Measurements from ENCODE around the gene PPP6R1.

Gene PPP6R1, protein sequence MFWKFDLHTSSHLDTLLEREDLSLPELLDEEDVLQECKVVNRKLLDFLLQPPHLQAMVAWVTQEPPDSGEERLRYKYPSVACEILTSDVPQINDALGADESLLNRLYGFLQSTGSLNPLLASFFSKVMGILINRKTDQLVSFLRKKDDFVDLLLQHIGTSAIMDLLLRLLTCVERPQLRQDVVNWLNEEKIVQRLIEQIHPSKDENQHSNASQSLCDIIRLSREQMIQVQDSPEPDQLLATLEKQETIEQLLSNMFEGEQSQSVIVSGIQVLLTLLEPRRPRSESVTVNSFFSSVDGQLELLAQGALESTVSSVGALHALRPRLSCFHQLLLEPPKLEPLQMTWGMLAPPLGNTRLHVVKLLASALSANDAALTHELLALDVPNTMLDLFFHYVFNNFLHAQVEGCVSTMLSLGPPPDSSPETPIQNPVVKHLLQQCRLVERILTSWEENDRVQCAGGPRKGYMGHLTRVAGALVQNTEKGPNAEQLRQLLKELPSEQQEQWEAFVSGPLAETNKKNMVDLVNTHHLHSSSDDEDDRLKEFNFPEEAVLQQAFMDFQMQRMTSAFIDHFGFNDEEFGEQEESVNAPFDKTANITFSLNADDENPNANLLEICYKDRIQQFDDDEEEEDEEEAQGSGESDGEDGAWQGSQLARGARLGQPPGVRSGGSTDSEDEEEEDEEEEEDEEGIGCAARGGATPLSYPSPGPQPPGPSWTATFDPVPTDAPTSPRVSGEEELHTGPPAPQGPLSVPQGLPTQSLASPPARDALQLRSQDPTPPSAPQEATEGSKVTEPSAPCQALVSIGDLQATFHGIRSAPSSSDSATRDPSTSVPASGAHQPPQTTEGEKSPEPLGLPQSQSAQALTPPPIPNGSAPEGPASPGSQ

GRCh38 chr19:55258828-55259539, at the start of gene PPP6R1:
TSS of gene PPP6R1 (minus strand) at chr19:55259017. CDS start at chr19:55247103, 11,914 bp downstream.
- peak; percentile 83 for DNase-seq (ENCODE audit: low read depth, low spot score)

DNA sequence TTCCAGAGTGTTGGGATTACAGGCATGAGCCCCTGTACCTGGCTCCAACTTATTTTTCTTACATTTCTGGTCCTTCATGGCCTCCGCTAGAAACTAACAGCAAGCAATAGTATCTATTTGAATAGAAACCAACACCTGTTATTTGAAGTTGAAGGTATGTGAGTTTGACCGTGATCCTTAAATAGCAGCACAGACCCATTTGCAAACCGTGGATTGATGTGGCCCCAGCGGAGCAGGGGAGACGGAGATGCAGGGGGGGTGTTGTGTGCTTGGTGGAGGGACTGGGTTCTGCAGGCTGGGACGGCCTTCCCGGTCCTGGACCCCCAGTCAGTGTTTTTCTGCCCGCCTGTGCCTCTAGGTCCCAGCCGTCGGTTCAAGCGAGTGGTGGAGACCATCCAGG, 49.5 kb upstream of the PPP6R1 start:
- DNase-seq (ENCODE audit: low read depth, low spot score), result no peak

DNA sequence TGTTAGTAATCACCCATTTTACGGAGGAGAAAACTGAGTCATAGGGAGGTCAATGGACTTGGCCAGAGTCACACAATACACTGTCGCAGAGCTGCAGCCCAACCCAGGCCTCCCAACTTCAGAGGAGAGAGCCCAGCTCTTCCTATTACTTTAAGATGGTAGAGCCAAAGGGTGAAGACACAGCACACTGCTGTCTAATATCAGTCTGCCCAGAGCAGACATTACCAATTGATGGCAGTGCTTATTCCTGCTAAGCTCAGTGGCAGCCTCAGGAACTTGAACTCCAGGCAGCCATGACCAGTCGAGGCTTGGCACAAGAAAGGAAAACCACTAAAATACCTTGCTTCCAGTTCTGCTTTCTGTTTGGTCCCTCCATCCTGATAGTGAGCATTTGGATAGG, 47.9 kb upstream of the PPP6R1 start:
- DNase-seq (ENCODE audit: low read depth, low spot score), result no peak

GRCh38 chr19:55305983-55306562, 47.3 kb upstream of the PPP6R1 start:
- DNase-seq (ENCODE audit: low read depth, low spot score), result no peak

GRCh38 chr19:55305491-55305890, 46.7 kb upstream of the PPP6R1 start:
- no peak for DNase-seq (ENCODE audit: low read depth, low spot score)

- no peak for DNase-seq (ENCODE audit: low read depth, low spot score)
These were observed 46.2 kb upstream of the PPP6R1 start for GRCh38 chr19:55304980-55305379.

DNA sequence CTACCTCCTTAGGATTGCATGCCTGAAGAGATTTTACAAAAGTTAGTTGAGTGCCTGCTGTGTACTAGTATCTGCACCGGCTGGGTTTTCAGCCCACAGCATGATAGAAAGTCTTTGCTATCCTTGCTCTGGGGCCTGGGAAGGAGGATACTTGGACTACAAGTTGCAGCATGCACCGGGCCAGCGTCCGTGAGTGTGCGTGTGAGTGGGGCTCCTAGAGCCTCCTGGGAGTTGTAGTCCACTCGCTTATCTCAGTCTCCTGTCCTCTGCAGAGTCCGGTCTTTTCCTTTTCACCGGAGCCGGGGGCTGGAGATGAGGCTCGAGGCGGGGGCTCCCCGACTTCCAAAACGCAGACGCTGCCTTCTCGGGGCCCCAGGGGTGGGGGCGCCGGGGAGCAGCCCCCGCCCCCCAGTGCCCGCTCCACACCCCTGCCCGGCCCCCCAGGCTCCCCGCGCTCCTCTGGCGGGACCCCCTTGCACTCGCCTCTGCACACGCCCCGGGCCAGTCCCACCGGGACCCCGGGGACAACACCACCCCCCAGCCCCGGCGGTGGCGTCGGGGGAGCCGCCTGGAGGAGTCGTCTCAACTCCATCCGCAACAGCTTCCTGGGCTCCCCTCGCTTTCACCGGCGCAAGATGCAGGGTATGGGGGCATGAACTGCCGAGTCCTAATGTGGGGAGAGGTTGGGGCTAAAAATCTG, 45.6 kb upstream of the PPP6R1 start:
- DNase-seq (ENCODE audit: low read depth, low spot score), result no peak

GRCh38 chr19:55303477-55303876, 44.7 kb upstream of the PPP6R1 start:
- no peak for DNase-seq (ENCODE audit: low read depth, low spot score)

GRCh38 chr19:55302318-55302703, 43.5 kb upstream of the PPP6R1 start:
- DNase-seq (ENCODE audit: low read depth, low spot score), result no peak

DNA sequence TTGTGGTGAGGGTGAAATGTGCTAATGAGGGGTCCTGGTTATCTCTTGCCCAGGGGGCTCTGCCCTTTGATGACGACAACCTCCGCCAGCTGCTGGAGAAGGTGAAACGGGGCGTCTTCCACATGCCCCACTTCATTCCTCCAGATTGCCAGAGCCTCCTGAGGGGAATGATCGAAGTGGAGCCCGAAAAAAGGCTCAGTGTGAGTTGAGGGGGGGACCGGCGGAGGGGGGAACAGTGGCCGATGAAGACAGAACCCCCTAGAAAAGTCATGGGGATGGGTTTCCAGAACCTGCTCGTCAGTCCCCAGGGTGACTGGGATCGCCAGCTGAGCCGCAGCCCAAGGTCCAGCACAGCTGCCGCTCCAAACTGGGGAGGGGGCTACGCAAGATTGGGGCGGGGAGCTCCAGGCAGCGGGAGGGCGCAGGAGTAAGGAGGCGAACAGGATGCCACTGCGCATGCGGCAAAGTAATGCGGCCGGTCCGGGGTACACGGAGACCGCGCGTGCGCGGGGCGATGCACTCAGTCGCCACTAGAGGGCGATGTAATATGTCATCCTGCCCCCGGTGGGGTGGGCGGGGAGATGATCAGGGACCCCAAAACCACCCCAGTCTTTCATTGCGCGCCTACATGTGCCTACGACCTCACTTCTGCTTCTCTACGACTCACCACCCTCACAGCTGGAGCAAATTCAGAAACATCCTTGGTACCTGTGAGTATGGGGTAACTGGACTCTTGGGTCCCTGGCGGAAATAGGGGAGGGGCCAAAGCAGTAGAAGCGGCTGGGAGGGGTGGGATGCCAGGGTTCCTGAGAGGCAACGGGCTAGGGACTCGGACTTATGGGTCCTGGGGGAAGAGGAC, 42.9 kb upstream of the PPP6R1 start:
- DNase-seq (ENCODE audit: low read depth, low spot score), result peak; percentile 86

- DNase-seq (ENCODE audit: low read depth, low spot score), result no peak
These were observed 42.2 kb upstream of the PPP6R1 start for GRCh38 chr19:55300886-55301458.

DNA sequence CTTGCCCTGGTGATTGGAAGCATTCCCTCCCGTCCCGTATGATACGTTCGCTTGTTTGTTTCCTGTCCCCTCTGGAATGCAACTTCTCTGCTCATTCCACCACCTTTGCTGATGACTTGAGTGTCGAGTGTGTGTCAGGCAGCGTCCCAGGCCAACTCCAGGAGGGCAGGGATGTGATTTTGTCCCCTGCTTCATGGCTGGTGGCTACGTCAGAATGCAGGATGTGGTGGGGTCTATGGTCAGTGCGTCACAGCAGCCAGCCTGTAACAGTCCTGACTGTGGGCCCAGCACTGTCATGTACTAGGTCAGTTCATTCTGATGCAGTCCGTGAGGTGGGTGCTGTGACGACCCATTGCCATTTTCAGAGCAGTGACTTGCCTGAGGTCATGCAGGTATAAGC, 41.2 kb upstream of the PPP6R1 start:
- no peak for DNase-seq (ENCODE audit: low read depth, low spot score)

DNA sequence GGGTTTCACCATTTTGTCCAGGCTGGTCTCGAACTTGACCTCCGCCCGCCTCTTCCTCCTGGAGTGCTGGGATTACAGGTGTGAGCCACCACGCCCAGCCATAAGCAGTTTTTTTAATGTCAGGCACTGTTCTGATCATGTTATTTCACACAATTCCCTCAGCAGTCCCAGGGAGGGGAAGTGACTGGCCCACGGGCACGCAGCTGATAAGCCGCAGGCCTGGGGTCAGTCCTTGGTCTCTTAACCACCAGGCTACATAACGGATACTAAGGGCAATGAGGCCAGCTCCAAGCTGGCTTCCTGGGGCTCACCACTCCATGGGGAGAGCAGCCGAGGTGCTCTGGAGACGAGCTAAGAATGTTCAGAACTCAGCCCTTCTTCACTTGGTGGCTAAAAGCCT, 38.5 kb upstream of the PPP6R1 start:
- DNase-seq (ENCODE audit: low read depth, low spot score), result no peak

GRCh38 chr19:55289117-55289796, 30.4 kb upstream of the PPP6R1 start:
- no peak for DNase-seq (ENCODE audit: low read depth, low spot score)

DNA sequence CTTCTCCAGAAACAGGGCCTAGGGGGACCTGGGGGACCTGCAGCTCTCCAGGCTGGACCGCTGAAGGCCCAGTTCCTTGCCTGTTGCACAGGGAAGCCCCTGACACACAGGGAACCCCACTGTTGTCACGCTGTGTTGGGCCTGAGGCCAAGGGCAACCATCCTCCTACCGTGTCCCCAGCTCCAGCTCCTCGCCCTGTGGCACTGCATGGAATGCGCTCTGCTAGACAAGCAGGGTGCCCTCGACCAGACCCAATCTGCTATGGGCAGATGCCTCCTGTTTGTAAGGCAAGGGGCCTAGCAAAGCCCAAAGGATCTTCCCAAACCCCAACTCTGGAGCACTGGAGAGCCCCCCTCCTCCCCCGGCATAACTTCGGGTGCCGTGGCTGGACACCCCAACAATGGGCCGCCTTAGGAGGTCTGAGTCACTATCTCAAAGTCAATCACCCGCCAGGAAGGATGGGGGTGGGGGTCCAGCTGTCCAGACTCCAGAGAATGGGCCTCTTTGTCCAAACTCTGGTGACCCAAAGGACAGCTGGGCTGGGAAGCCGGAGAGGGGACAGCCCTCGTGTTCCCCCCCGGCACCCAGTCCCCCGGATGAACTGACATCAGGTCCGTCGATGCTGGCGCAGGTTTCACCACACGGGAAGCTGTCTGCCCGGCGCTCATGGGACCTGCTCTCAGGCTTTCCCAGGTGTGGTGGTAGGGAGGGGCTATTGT, 28.7 kb upstream of the PPP6R1 start:
- no peak for DNase-seq (ENCODE audit: low read depth, low spot score)

DNA sequence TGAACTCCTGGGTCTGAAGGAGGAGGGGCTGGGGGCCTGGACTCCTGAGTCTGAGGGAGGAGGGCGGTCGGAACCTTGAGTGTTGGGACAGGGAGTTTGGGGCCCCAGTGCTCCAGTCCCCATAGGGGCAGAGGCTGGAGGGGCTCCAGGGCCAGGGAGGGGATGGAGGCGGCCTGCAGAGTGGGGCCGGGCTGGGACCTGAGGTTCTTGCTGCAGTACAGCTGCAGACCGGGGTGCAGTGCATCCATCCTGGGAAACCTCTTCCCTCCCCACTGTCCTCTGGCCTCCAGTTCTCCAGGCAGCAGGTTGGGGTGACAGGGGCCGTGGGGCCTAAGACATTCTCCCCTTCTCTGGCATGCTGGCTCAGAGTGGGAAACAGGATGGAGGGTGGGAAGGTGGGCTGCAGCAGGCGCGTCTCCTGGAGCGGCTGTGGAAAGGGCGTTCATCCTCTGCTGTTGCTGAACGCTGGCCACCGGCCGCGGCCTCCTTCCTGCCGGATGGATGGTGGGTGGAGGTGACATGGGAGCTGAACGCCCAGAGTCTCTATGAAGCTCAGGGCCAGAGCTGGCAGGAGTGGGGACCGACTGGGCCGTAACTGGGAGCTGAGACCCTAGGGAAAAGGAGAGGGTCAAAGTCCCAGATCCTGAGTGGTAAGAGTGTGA, 26.5 kb upstream of the PPP6R1 start:
- no peak for DNase-seq (ENCODE audit: low read depth, low spot score)

DNA sequence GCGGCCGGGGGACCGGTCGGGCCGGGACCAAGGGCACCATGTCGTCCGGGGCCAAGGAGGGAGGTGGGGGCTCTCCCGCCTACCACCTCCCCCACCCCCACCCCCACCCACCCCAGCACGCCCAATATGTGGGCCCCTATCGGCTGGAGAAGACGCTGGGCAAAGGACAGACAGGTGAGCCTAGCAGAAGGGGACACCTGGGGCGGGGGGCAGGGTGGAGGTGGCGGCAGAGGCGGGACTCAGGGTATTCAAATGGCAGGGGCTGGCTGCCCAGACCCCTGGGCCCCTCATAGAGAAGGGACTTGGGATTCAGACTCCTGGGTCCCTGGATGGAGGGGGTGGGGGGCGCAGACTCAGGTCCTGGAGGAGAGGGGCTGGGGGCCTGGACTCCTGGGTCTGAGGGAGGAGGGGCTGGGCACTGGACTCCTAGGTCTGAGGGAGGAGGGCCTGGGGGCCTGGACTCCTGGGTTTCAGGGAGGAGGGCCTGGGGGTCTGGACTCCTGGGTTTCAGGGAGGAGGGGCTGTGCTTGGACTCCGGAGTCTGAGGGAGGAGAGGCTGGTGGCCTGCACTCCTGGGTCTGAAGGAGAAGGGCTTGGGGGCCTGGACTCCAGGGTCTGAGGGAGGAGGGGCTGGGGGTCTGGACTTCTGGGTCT, 25.7 kb upstream of the PPP6R1 start:
- DNase-seq (ENCODE audit: low read depth, low spot score), result no peak
